Ascending aorta (tissue), 2 donors: ENCODE data around the gene MAFF. TPM values are rescaled to one million over a fixed set of nuclear protein-coding genes. Genes with fewer than 3 reads are reported as not detected.

Experiments
- DNase-seq, 2 donors: peaks; one replicate each; pipeline ENCODE4 v3.0.0-alpha.2; 2019; ENCODE audit warnings: low spot score in 2 of 2
- H3K27ac ChIP-seq, 2 donors: fragments of 200-600 bp; sonication (generic); one replicate each; pipeline ENCODE4 v1.5.1; 2016 to 2017; ENCODE audit warnings: mild to moderate bottlenecking in 1 of 2
- H3K27me3 ChIP-seq: fragments of 200-600 bp; sonication (generic); one replicate; pipeline ENCODE4 v1.5.1; 2017
- H3K36me3 ChIP-seq, 2 donors: fragments of 200-600 bp; sonication (generic); one replicate each; pipeline ENCODE4 v1.5.1; 2016
- H3K4me1 ChIP-seq, 2 donors: fragments of 200-600 bp; sonication (generic); one replicate each; pipeline ENCODE4 v1.5.1; 2016 to 2017; ENCODE audit warnings: mild to moderate bottlenecking in 1 of 2
- H3K4me3 ChIP-seq, 2 donors: fragments of 200-600 bp; sonication (generic); one replicate each; pipeline ENCODE4 v1.5.1; 2016 to 2017; ENCODE audit warnings: mild to moderate bottlenecking in 1 of 2
- H3K9me3 ChIP-seq, 2 donors: fragments of 200-600 bp; sonication (generic); one replicate each; pipeline ENCODE4 v1.5.1; 2016
- CTCF ChIP-seq, 3 experiments: fragments of 200-600 bp in 2 of 3; fragments of 450-650 bp in 1 of 3; sonication (generic) in 2 of 3; IDR thresholded peaks; one replicate each; pipeline ENCODE4 v1.5.1; 2016 to 2019; ENCODE audit warnings: antibody characterized with exemption in 3 of 3, mild to moderate bottlenecking in 1 of 3, moderate library complexity in 1 of 3
- intact Hi-C: fragments of 100-400 bp; cut with DNase I; formaldehyde crosslinking; loops from one replicate; pipeline ENCODE4 v1.15.1; 2023
- total RNA-seq: library from RNA; depleted of rRNA; stranded (reverse); fragments of >200 nt; gene quantifications from one replicate; pipeline ENCODE4 v1.1.0, GENCODE V29; 2016

Gene MAFF
- total RNA-seq, 1 donor from 2014 or later, result 183 TPM

GRCh38 chr22:38223289-38223960 lies 21.6 kb downstream of the MAFF start:
- intact Hi-C loops, result no loop called here
- no peak for DNase-seq
- Histone ChIP-seq H3K36me3 (peaks cover 41 to 63% of the 10 kb centered on the region in 2 donors), H3K27ac (peak overlapping the region; percentile 52 to 90), H3K4me3 (no peak overlapping the region), H3K27me3 (no peaks in the 10 kb centered on the region), H3K4me1 (peaks cover 13 to 29% of the 10 kb centered on the region in 2 donors), H3K9me3 (no peaks in the 10 kb centered on the region)
- no peak for TF ChIP-seq CTCF (IDR thresholded peaks at IDR 0.05)

DNA sequence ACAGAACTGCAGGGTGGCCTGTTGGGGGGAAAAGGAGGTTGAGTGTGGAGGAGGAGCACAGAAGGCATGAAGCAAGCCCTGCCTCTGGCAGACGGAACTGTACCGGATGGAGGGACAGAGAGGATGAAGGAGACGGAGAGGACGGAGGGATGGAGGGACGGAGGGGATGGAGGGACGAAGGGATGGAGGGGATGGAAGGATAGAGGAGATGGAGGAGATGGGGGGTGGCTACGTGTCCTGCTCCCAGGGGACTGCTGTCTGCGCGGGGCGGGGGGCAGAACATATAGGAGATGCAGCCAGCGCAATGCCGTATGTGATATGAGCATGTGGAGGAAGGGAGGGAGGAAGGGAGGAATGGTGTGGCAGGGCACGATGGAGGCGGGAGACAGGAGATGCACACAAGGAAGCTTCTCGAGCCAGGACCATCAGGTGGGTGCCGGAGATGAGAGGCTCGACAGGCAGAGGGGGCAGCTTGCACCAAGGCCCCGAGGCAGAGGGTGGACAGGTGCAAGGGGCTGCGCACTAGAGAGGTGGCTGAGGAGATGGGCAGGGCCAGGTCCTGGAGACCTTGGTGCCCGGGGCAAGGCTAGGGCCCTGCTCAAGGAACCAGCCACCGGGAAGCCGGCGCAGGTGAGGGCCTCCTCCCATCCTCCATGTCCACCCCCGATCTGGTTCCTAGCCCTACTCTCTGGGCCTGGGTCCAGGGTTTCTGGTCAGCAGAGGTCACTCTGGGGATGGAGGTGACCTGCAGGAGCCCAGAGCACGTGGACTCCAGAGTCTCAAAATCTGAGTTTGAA lies 25.3 kb downstream of the MAFF start:
- H3K9me3 ChIP-seq, result no peaks in the 10 kb centered on the region
- H3K36me3 ChIP-seq, result peaks cover 58 to 74% of the 10 kb centered on the region in 2 donors
- no peak for TF ChIP-seq CTCF (IDR thresholded peaks at IDR 0.05)
- H3K4me3 ChIP-seq, result no peak overlapping the region
- peak overlapping the region; percentile 54 to 76 for H3K27ac ChIP-seq
- intact Hi-C loops, result no loop called here
- no peak for DNase-seq
- H3K27me3 ChIP-seq, result no peaks in the 10 kb centered on the region
- peaks cover 3 to 11% of the 10 kb centered on the region in 2 donors for H3K4me1 ChIP-seq

DNA sequence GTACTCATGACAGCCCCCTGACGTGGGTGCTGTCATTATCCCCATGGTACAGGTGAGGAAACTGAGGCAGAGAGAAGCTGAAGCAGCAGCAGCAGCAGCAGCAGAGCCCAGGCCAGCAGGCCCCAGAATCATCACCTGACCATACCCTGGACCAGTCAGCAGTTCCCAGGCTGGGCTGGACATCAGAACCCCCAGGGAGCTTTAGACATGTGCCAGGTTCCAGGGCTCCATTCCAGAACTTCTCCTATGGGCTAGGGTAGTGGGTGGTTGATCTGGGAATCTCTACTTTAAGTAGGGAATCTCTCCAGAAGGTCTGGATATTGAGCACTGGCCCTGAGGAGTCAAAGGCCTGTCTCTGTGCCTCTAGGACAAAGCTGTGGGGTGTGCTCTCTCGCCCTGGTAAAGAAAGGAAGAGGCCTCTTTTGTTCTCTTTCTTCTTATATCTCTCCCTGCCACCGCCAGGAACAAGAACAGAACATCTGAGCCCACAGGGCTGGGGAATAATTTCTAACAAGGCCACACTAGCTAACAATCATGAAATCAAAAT lies 26.6 kb downstream of the MAFF start:
- no peak for TF ChIP-seq CTCF (IDR thresholded peaks at IDR 0.05)
- Histone ChIP-seq H3K4me3 (no peak overlapping the region), H3K9me3 (no peaks in the 10 kb centered on the region), H3K4me1 (peaks cover 3 to 11% of the 10 kb centered on the region in 2 donors), H3K27me3 (no peaks in the 10 kb centered on the region), H3K36me3 (peaks cover 66 to 81% of the 10 kb centered on the region in 2 donors), H3K27ac (peak overlapping the region; percentile 69 to 76)
- intact Hi-C loops, result no loop called here
- no peak for DNase-seq

DNA sequence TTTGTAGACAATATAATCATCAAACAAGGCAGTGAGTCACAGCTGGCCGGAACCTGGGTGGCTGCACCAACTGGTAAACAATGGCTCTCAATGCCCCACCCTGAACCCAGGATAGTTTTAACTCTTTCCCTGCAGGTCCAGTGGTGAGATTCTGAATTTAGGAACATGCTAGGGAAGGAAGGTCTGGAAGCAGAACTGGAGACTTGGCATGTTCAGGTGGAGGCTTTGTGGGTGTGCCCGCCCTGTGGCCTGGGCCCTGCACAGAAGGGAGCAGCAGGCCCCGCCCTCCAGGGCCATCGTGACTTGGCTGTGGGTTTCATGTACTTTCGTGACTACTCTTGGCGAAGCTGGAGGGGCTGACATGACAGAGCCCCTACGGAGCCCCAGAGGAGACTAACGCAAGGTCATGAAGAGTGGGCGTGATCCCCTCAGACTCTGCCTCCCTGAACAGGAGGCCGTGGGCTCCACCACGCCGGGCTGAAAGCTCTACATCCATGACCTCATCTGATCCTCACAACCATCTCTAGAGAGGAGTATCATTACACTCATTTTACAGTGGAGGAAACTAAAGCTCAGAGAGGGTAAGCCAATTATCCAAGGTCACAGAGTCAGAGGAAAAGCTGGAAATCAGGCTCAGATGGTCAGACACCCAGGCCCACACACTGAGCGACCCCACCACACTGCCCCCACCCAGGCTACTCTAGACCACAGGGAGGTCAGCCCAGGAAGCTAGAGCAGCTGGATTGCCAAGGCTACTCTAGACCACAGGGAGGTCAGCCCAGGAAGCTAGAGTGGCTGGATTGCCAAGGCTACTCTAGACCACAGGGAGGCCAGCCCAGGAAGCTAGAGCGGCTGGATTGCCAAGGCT lies 27.3 kb downstream of the MAFF start:
- Histone ChIP-seq H3K27me3 (no peaks in the 10 kb centered on the region), H3K9me3 (no peaks in the 10 kb centered on the region), H3K4me3 (no peak overlapping the region), H3K27ac (peak overlapping the region; percentile 69 to 76), H3K4me1 (peaks cover 3 to 11% of the 10 kb centered on the region in 2 donors), H3K36me3 (peaks cover 68 to 80% of the 10 kb centered on the region in 2 donors)
- intact Hi-C loops, result no loop called here
- TF ChIP-seq CTCF (IDR thresholded peaks at IDR 0.05), result no peak
- DNase-seq, result peak in 1 of 2 donors; percentile 81

DNA sequence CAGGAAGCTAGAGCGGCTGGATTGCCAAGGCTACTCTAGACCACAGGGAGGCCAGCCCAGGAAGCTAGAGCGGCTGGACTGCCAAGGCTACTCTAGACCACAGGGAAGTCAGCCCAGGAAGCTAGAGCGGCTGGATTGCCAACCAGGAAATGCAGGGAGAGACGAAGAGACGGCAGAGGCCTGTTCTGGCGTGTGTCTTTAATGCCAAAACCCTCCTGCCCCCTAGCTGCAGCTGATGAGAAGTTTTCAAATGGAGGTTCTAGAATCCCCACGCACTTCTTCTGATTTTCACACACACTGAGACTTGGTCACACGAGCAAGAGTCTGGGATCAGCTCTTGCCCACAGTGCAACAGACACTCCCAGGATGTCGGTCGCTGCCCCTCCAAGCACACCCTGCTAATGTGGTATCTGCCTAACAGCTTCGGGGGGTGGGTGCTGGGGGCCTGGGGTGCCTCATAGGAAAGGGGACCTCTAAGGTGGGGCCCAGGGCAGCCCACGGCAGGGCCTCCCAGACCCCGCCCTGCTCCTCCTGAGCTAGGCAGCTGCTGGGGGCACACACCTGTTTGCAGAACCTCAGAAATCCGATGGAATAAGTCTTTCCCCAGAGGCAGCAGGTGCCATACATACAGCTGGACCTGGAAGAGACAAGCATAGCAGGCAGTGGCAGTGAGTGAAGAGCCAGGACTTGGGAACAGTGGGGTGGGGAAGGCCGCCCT lies 28.5 kb downstream of the MAFF start:
- Histone ChIP-seq H3K27me3 (no peaks in the 10 kb centered on the region), H3K36me3 (peaks cover 68 to 80% of the 10 kb centered on the region in 2 donors), H3K9me3 (no peaks in the 10 kb centered on the region), H3K4me3 (no peak overlapping the region), H3K27ac (peak overlapping the region; percentile 59 to 69), H3K4me1 (peaks cover 3 to 11% of the 10 kb centered on the region in 2 donors)
- no peak for DNase-seq
- peak; percentile 8 to 46 (median 43) for TF ChIP-seq CTCF (IDR thresholded peaks at IDR 0.05)
- intact Hi-C loops, result no loop called here
